HEK293T (cell line): ENCODE measurements around the gene SH3TC1.

ENCODE experiments used
- ARNT ChIP-seq: fragments of 450-650 bp; IDR thresholded peaks from 2 replicates; pipeline ENCODE4 v1.6.1; 2017; ENCODE audit warnings: mild to moderate bottlenecking
- BHLHE40 ChIP-seq: fragments of 450-650 bp; IDR thresholded peaks from 2 replicates; pipeline ENCODE4 v1.6.1; 2016; ENCODE audit warnings: mild to moderate bottlenecking, moderate library complexity, borderline replicate concordance
- FOXA1 ChIP-seq: fragments of 450-650 bp; IDR thresholded peaks from 2 replicates; pipeline ENCODE4 v1.6.1; 2016; ENCODE audit warnings: mild to moderate bottlenecking
- FOXM1 ChIP-seq: fragments of 450-650 bp; IDR thresholded peaks from 2 replicates; pipeline ENCODE4 v1.6.1; 2017; ENCODE audit warnings: mild to moderate bottlenecking, borderline replicate concordance
- L3MBTL2 ChIP-seq: fragments of 450-650 bp; conservative IDR thresholded peaks from 2 replicates; pipeline ENCODE4 v1.6.1; 2016; ENCODE audit warnings: mild to moderate bottlenecking
- NFRKB ChIP-seq: fragments of 450-650 bp; IDR thresholded peaks from 2 replicates; pipeline ENCODE4 v1.6.1; 2016; ENCODE audit warnings: mild to moderate bottlenecking, moderate library complexity
- SUZ12 ChIP-seq: fragments of 450-650 bp; IDR thresholded peaks from 2 replicates; pipeline ENCODE4 v1.6.1; 2016; ENCODE audit warnings: mild to moderate bottlenecking
- TARDBP ChIP-seq: fragments of 450-650 bp; IDR thresholded peaks from 2 replicates; pipeline ENCODE4 v1.6.1; 2016
- ZNF384 ChIP-seq: fragments of 450-650 bp; IDR thresholded peaks from 2 replicates; pipeline ENCODE4 v1.6.1; 2016

GRCh38 chr4:8211251-8211650 is 12.2 kb downstream of the SH3TC1 start:
- TF ChIP-seq BHLHE40: no peak
- TF ChIP-seq NFRKB: no peak
- TF ChIP-seq L3MBTL2: no peak
- no peak for TF ChIP-seq ZNF384
- TF ChIP-seq TARDBP: no peak
- no peak for TF ChIP-seq ARNT
- no peak for TF ChIP-seq SUZ12
- TF ChIP-seq FOXM1: no peak
- TF ChIP-seq FOXA1: no peak
